ENCODE results near the gene HLCS.
A peak's percentile ranks its signal among the peaks of the same experiment; 100 is the strongest.
"Not testable (repeated sequence)": the region's sequence is repeated elsewhere in the genome, so short reads cannot be mapped to it uniquely, and the experiment has no call there.

HLCS gene

GRCh38 chr21:36994501-36995158 is 28.2 kb upstream of the HLCS start:
- Histone ChIP-seq H2AFZ (ENCODE audit: low read depth, low read length) (no peak overlapping the region), H3K9me3 (ENCODE audit: low read length) (peaks cover 2% of the 10 kb centered on the region), H3K4me3 (ENCODE audit: low read length) (no peak overlapping the region), H3K36me3 (ENCODE audit: insufficient read depth, low read length) (no peaks in the 10 kb centered on the region), H3K27me3 (ENCODE audit: insufficient read depth, low read length) (no peaks in the 10 kb centered on the region), H3K4me1 (ENCODE audit: insufficient read depth, low read length) (peaks cover 5% of the 10 kb centered on the region)

- peaks cover 2% of the 10 kb centered on the region for H3K9me3 ChIP-seq (ENCODE audit: low read length)
These were observed 26.2 kb upstream of the HLCS start for GRCh38 chr21:36992671-36993070.

GRCh38 chr21:36990508-36991205 is 24.2 kb upstream of the HLCS start:
- Histone ChIP-seq H2AFZ (ENCODE audit: low read depth, low read length) (peak overlapping the region; percentile 40), H3K4me1 (ENCODE audit: insufficient read depth, low read length) (peaks cover 5% of the 10 kb centered on the region), H3K36me3 (ENCODE audit: insufficient read depth, low read length) (no peaks in the 10 kb centered on the region), H3K9me3 (ENCODE audit: low read length) (peaks cover 2% of the 10 kb centered on the region), H3K27me3 (ENCODE audit: insufficient read depth, low read length) (no peaks in the 10 kb centered on the region), H3K4me3 (ENCODE audit: low read length) (peak overlapping the region; percentile 52)

More at GRCh38 chr21:36992671-36993070, 26.2 kb upstream of the HLCS start:
- H2AFZ ChIP-seq (ENCODE audit: low read depth, low read length), result no peak overlapping the region
- H3K27me3 ChIP-seq (ENCODE audit: insufficient read depth, low read length), result no peaks in the 10 kb centered on the region
- H3K4me3 ChIP-seq (ENCODE audit: low read length), result no peak overlapping the region
- peaks cover 5% of the 10 kb centered on the region for H3K4me1 ChIP-seq (ENCODE audit: insufficient read depth, low read length)
- no peaks in the 10 kb centered on the region for H3K36me3 ChIP-seq (ENCODE audit: insufficient read depth, low read length)

GRCh38 chr21:36989699-36990507 is 23.4 kb upstream of the HLCS start:
- Histone ChIP-seq H3K4me1 (ENCODE audit: insufficient read depth, low read length) (peaks cover 5% of the 10 kb centered on the region), H2AFZ (ENCODE audit: low read depth, low read length) (peak overlapping the region; percentile 40), H3K27me3 (ENCODE audit: insufficient read depth, low read length) (no peaks in the 10 kb centered on the region), H3K36me3 (ENCODE audit: insufficient read depth, low read length) (no peaks in the 10 kb centered on the region), H3K4me3 (ENCODE audit: low read length) (peak overlapping the region; percentile 52), H3K9me3 (ENCODE audit: low read length) (peaks cover 2% of the 10 kb centered on the region)

- Histone ChIP-seq H3K4me3 (ENCODE audit: low read length) (peak overlapping the region; percentile 52), H2AFZ (ENCODE audit: low read depth, low read length) (peak overlapping the region; percentile 40)
- not testable (repeated sequence) for H3K36me3 ChIP-seq (ENCODE audit: insufficient read depth, low read length); H3K4me1 ChIP-seq (ENCODE audit: insufficient read depth, low read length); H3K9me3 ChIP-seq (ENCODE audit: low read length); H3K27me3 ChIP-seq (ENCODE audit: insufficient read depth, low read length)
These were observed 22.8 kb upstream of the HLCS start for GRCh38 chr21:36989199-36989698.

- Histone ChIP-seq H3K27me3 (ENCODE audit: insufficient read depth, low read length) (no peaks in the 10 kb centered on the region), H3K4me1 (ENCODE audit: insufficient read depth, low read length) (peaks cover 5% of the 10 kb centered on the region), H3K9me3 (ENCODE audit: low read length) (no peaks in the 10 kb centered on the region), H3K4me3 (ENCODE audit: low read length) (no peak overlapping the region), H2AFZ (ENCODE audit: low read depth, low read length) (no peak overlapping the region), H3K36me3 (ENCODE audit: insufficient read depth, low read length) (no peaks in the 10 kb centered on the region)
These were observed 22.1 kb upstream of the HLCS start for GRCh38 chr21:36988536-36988935.

- H3K36me3 ChIP-seq (ENCODE audit: insufficient read depth, low read length), result no peaks in the 10 kb centered on the region
- H3K4me3 ChIP-seq (ENCODE audit: low read length), result no peak overlapping the region
- H2AFZ ChIP-seq (ENCODE audit: low read depth, low read length), result no peak overlapping the region
- peaks cover 5% of the 10 kb centered on the region for H3K4me1 ChIP-seq (ENCODE audit: insufficient read depth, low read length)
- H3K27me3 ChIP-seq (ENCODE audit: insufficient read depth, low read length), result no peaks in the 10 kb centered on the region
- H3K9me3 ChIP-seq (ENCODE audit: low read length), result no peaks in the 10 kb centered on the region
These were observed 21.4 kb upstream of the HLCS start for GRCh38 chr21:36987845-36988244.

GRCh38 chr21:36985751-36986594 is 19.5 kb upstream of the HLCS start:
- no peak overlapping the region for H3K4me3 ChIP-seq (ENCODE audit: low read length)
- no peak overlapping the region for H2AFZ ChIP-seq (ENCODE audit: low read depth, low read length)
- no peaks in the 10 kb centered on the region for H3K27me3 ChIP-seq (ENCODE audit: insufficient read depth, low read length)
- H3K9me3 ChIP-seq (ENCODE audit: low read length), result no peaks in the 10 kb centered on the region
- no peaks in the 10 kb centered on the region for H3K36me3 ChIP-seq (ENCODE audit: insufficient read depth, low read length)
- H3K4me1 ChIP-seq (ENCODE audit: insufficient read depth, low read length), result peaks cover 5% of the 10 kb centered on the region

GRCh38 chr21:36981977-36982700 is 15.7 kb upstream of the HLCS start:
- peaks cover 6% of the 10 kb centered on the region for H3K4me1 ChIP-seq (ENCODE audit: insufficient read depth, low read length)

GRCh38 chr21:36981049-36981391 is 14.6 kb upstream of the HLCS start:
- no peaks in the 10 kb centered on the region for H3K27me3 ChIP-seq (ENCODE audit: insufficient read depth, low read length)
- no peak overlapping the region for H3K4me3 ChIP-seq (ENCODE audit: low read length)
- no peaks in the 10 kb centered on the region for H3K9me3 ChIP-seq (ENCODE audit: low read length)
- peaks cover 6% of the 10 kb centered on the region for H3K4me1 ChIP-seq (ENCODE audit: insufficient read depth, low read length)
- H3K36me3 ChIP-seq (ENCODE audit: insufficient read depth, low read length), result no peaks in the 10 kb centered on the region
- no peak overlapping the region for H2AFZ ChIP-seq (ENCODE audit: low read depth, low read length)

More at GRCh38 chr21:36981977-36982700, 15.7 kb upstream of the HLCS start:
- no peaks in the 10 kb centered on the region for H3K36me3 ChIP-seq (ENCODE audit: insufficient read depth, low read length)
- H3K4me3 ChIP-seq (ENCODE audit: low read length), result no peak overlapping the region
- no peaks in the 10 kb centered on the region for H3K27me3 ChIP-seq (ENCODE audit: insufficient read depth, low read length)
- no peaks in the 10 kb centered on the region for H3K9me3 ChIP-seq (ENCODE audit: low read length)
- no peak overlapping the region for H2AFZ ChIP-seq (ENCODE audit: low read depth, low read length)

- H3K9me3 ChIP-seq (ENCODE audit: low read length), result no peaks in the 10 kb centered on the region
- no peak overlapping the region for H3K4me3 ChIP-seq (ENCODE audit: low read length)
- no peak overlapping the region for H2AFZ ChIP-seq (ENCODE audit: low read depth, low read length)
- no peaks in the 10 kb centered on the region for H3K27me3 ChIP-seq (ENCODE audit: insufficient read depth, low read length)
- H3K4me1 ChIP-seq (ENCODE audit: insufficient read depth, low read length), result peaks cover 6% of the 10 kb centered on the region
- H3K36me3 ChIP-seq (ENCODE audit: insufficient read depth, low read length), result no peaks in the 10 kb centered on the region
These were observed 14.0 kb upstream of the HLCS start for GRCh38 chr21:36980280-36981048.

Data from neuron (in vitro differentiated cells).